GM19438 (cell line): ENCODE results near the gene MYO5B.

Source experiments
- ATAC-seq: cut with Tn5 transposase; IDR thresholded peaks from one replicate; pipeline ENCODE4 v1.9.1; 2021; ENCODE audit warnings: low read depth; ENCODE audit not compliant: unreplicated experiment

The MYO5B gene

GRCh38 chr18:49778826-49779465 lies 416.0 kb downstream of the MYO5B start:
- no peak for ATAC-seq
